HG02840 (cell line): ENCODE measurements around the gene BCL2L1.

Experiments
- ATAC-seq: cut with Tn5 transposase; IDR thresholded peaks from one replicate; pipeline ENCODE4 v1.9.1; 2021; ENCODE audit warnings: mild to moderate bottlenecking, moderate library complexity, moderate number of reproducible peaks; ENCODE audit not compliant: unreplicated experiment, low FRiP score

BCL2L1 gene

DNA sequence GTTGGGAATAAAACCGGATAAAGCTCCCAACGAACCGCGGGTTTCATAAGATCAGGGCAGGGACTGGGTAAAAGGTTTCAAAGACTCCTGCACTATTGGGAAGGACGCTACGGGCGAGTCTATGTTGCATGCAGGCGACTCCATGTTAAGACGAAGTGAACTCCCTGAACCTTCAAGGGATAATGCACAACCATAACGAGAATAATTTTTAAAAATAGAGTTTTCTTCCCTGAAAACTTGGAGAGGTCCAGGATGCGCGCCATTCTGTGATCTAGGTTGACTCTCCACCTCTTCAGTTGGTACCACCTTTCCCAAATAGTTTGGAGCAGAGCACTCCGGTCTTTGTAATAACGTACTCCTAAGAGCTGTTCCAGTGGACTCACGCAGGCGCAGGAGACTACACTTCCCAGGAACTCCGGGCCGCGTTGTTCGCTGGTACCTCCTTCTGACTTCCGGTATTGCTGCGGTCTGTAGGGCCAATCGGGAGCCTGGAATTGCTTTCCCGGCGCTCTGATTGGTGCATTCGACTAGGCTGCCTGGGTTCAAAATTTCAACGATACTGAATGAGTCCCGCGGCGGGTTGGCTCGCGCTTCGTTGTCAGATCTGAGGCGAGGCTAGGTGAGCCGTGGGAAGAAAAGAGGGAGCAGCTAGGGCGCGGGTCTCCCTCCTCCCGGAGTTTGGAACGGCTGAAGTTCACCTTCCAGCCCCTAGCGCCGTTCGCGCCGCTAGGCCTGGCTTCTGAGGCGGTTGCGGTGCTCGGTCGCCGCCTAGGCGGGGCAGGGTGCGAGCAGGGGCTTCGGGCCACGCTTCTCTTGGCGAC is 16.3 kb upstream of the BCL2L1 start, which contains the start of gene TPX2:
Gene TPX2 (plus strand): TSS at position 562 of the 821 bp plus-strand sequence. CDS start 18,187 bp downstream, outside the sequence.
- ATAC-seq = peak; percentile 94

DNA sequence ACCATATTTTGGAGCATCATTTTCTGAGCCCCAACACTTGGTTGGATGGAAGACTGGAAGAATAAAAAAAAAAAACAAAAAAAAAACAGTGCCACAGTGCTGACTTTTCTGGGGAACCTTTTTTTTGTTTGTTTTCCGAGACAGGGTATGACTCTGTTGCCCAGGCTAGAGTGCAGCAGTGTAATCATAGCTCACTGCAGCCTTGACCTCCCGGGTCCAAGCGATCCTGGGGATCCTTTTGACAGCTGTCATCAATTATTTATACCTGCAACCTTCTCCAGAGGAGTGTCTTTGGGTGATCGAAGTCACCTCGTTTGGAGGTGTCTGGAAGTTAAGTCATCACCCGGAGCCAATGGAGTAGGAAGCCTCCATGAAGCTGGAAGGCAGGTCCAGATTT is 8.7 kb upstream of the BCL2L1 start:
- ATAC-seq = no peak

DNA sequence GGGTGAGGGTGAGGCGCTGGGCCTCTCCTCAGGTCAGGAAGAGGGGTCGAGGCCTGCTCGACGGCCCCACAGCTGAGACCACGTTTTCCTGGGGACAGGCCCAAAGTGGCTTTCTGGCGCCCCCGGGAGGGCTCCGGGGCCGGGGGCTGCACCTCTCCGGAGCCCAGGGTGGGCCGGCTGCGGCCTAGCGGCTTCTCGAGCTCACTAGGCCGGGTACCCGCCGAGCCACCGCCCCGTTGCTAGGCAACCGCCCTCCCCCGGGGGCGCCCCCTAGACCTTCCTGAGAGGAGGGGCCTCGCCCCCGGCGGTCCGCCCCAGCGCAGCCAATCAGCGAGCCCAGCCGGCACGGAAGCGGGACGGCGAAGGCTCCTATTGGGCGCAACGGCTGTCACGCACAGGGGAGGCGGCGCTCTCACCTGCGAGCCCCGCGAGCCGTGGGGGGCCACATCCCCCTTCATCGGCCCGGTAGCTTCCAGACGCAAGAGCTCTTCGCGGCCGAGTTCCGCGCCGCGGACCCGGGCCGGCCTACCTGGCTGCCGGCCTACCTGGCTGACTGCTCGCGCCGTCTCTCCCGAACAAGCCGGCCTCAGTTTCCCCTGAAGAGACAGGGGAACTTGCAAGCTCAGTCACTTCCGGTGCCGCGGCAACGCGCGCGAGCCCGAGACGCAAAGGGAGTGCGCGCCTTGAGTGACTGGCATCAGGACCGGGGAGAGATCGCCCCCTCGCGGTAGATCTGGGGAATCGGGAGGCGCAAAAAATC is 831 bp upstream of the BCL2L1 start:
- peak; percentile 85 for ATAC-seq

DNA sequence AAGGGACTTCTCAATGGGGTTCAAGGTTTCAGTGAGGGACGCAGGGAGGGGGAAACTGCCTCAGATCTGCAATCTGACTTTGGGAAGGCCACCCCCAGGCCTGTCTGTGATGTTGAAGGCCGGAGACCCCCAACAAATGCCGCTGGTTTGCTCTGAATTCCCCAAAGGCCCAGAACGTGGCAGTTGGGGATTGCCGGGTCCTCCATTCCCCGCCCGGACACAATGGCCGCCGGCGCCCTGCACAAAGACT is 326 bp upstream of the BCL2L1 start:
- ATAC-seq = no peak

DNA sequence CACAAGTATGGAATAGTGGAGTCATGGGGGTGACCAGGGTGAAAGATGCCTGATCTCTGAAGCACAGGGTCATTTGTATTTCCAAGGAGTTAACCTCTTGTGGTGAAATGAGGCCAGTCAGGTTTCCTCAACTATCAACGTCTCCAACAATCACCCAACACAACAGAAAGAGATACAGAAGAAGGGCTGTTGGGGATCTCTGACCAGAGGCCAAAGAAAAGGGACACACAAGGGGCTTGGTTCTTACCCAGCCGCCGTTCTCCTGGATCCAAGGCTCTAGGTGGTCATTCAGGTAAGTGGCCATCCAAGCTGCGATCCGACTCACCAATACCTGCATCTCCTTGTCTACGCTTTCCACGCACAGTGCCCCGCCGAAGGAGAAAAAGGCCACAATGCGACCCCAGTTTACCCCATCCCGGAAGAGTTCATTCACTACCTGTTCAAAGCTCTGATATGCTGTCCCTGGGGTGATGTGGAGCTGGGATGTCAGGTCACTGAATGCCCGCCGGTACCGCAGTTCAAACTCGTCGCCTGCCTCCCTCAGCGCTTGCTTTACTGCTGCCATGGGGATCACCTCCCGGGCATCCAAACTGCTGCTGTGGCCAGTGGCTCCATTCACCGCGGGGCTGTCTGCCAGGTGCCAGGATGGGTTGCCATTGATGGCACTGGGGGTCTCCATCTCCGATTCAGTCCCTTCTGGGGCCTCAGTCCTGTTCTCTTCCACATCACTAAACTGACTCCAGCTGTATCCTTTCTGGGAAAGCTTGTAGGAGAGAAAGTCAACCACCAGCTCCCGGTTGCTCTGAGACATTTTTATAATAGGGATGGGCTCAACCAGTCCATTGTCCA is 1.0 kb downstream of the BCL2L1 start:
- no peak for ATAC-seq

DNA sequence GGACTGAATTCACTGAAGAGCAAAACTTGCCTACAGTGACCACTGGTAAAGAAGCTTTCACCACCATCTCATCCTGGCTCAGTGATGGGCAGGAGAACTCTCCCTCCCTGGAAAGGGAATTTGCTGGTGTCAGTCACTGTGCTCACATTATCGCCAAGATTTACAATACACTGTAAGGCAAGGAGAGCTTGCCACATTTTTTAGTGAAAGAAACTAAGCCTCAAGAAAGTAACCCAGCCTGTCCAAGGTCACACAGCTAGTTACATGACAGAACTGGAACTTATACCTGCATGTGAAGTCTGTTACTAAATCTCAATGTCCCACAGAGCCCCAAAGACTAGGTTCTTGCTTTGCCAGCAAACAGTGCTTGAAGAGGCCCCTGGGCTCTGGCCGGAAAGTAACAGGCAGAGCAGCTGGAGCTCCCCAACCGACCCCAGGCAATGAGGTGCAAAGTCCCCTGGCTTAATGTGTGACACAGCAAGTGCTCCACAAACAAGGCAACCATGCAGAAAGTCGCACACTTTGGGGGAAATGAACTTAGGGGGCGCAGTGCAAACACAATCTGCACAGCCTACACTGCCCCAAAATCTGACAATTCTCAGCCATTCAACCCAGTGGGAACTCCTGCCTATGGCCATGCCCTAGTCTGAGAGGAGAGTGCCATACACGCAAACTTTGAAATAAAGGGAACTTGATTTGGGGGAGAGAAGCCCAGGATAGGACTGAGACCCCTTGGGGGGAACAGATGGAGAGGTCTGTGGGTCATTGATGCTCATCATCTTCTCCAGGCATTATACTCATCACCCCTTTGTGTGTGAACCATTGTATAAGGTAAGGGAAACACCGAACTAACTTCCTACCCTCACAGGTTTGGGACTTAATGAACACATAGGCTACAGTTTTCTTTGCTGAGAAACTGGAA is 1.9 kb downstream of the BCL2L1 start:
- ATAC-seq = no peak

DNA sequence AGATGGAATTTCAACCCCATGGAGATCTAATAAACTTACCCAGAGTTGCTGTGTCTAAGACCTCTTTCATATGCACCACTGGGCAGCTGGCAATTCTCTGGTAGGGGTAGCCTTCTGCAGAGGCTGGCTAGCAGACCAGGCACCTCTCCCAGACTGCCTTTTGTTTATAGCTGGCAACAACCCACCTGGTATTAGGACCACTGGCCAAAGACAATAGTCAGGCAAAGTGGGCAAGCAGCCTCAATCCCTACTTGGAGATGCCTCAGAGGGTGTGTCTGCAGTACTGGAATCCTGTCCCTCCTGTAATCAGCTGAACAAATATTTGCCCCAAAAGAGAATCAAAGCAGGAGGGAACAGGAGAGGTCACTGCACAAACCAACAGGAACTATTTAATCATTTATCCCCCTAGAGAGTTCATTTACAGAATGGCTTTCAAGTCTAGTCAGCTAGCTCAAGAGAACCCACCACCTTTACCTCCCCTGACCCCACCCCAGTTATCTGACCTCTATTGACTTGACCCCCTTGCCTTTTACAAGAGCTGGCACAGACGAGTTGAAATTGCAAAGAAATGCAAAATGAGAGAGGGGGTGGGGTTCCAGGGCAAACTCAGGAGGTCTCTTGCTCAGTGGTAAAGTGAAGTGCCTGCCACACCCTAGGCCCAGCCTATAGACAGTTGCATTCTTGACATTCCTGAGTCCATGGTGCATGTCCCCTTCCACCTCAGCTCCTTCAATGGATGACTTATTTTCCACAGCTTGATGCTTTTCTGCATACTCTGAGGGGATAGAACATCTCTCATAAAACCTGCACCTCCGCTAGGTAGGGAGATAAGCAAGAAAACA is 2.8 kb downstream of the BCL2L1 start:
- ATAC-seq = no peak

DNA sequence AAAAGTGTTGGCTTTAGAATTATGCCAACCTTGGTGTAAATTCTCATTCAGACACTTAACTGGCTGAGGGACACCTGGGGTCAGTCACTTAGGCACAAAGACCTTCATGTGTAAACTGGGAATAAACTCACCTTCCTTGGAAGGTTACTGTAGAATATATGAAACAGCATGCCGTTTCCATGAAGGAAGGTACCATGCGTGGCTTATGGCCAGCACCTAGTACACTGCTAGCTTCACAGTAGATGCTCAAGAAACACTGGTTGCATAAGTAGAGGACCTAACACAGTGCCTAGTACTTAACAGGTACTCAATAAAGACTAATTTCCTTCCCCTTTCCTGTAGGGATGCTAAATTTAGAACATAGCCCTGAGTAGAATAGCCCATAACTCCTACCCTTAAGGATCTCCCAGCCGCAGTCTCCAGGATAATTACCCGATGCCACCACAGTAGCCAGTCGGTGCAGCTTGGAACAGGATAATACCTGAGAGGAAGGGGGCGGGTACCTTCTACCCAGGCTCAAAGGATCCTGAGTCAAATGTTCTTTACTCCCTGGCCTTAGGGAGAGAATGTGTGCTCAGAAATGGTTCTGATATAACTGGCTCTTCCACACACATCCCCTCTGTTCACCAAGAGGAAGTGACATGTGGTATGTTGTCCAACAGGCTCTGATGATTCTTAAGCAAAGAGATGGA is 3.6 kb downstream of the BCL2L1 start:
- no peak for ATAC-seq

DNA sequence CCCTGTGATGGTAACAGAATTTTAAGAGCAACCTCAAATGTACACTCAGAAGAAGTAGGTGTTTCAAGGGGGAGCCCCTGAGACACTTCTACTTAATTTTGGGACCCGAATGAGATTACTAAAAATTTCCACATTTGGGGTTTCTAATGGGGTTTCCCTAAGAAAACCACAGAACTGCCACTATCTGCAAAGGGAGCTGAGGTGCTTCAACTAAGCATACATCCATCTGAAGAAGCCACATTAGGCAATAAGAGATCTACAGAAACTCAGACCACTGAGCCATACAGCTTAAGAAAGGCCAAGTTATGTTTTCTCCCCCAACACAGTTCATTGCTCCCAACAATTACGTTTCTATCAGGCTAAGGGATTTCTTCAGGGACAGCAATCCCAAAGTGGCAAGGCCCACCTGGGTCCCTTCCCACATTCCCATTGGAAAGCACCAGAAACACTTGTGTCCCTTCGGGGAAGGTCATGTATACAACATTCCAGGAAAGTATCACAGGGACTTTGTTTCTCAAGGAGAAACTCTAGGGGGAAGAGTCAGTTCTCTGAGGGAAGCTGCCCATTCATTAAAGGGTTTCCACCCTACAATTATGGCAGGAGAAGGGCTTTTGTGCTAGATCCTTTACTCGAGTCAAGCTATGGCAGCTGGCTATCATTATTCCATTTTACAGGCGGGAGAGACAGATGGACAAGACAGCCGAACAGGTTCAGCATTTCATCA is 5.0 kb downstream of the BCL2L1 start:
- peak; percentile 54 for ATAC-seq

DNA sequence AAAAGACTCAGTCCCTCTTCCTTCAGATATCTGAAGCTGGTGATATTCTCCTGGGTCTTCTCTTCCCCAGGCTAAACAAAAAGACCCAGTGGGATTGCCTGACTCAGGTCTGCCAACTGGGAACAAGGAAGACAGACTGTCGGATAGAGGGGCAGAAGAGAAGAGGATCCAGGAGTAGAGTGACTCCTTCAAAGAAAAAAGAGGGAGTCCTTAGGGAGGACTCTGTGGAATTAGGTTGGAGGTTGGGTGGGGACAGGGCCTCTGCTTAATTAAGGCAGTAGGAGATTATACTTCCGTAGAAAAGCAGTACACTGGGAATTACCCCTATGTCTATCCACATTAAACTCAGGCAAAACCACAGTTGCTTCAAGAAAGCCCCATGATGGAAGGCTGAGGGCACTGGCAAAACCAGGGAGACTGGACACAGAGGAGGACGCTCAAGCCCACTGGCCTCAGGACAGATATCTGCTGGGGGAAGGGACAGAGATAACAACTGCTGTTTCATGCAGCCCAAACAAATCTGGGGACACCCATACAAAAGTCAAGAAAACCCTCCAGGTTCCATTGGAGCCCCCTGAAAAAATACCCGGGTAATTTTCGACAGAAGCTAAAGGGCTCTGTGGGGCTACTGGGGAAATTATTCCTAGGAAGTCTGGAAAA is 5.7 kb downstream of the BCL2L1 start:
- ATAC-seq = no peak

DNA sequence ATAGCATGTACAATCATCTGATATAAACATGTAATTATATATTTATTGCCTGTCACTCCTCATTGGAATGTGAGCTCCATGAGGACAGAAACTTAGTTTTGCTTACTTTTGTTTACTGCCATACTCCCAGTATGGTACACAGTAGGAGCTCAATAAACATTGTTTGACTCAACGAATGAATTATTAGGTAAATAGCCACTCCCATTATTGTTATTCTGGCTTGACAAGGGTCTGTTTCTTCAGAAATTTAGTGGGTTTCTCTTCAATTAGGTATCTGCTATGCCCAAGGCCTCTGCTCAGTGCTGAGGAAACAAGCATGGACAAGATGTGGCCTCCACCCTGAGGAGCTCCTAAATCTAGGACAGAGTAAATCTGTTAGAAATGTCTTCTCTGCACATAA is 6.3 kb downstream of the BCL2L1 start:
- ATAC-seq = no peak

DNA sequence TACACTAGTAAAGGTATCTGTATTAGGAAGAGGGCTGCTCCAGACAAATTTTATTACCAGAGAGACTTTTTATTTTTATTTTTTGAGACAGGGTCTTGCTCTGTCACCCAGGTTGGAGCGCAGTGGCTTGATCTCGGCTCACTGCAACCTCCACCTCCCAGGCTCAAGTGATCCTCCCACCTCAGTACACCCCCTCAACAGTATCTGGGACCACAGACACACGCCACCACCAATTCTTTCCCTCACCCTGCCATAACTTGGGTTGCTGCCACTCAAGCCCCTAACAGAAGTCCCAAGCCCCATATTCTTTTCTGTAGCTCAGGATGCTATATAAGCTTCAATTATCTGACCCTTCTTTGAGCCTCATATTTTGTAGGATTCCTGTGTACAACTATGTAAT is 6.9 kb downstream of the BCL2L1 start:
- no peak for ATAC-seq

DNA sequence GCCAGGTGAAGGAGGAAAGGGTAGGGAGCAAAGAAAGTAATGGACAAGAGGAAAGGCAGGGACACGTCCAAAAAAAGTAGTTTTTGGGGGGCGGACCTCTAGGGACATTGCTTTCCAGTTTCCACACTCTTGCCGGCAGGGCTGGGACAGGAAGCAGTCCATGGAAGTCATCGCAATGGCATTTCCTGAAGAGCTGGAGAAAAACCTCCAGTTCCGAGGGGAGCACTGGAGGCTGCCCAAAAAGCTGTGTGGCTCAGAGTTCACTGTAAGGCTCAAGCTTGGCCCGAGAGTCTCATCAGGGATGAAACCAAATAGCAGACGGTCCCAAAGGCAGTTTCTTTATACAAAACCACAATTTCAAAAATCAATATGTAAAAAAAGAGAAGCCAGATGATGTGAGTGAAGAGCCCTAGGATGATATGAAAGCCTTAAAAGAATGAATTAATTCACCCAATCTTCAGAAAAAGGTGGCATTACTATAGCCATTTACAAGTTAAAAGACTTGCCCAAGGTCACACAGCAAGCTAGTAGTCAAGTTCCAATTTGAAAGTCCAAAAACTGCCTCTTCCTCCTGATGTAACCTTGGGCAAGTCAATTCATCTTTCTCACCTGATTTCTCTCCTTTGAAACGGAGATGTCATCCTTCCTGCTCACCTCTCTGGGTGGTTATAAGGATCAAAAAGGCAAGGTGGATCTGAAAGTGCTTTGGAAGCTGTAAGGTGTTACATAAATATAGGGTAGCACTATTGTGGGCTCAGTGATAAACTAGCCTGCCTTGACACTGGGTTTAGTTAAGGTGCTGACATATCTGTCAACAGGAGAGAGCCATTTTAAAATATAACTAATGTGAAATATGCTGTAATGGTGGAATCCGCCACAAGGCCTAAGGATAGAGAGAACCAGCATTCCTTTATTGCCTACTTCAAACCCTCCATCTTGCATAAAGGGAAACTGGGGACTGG is 9.1 kb downstream of the BCL2L1 start:
- no peak for ATAC-seq

DNA sequence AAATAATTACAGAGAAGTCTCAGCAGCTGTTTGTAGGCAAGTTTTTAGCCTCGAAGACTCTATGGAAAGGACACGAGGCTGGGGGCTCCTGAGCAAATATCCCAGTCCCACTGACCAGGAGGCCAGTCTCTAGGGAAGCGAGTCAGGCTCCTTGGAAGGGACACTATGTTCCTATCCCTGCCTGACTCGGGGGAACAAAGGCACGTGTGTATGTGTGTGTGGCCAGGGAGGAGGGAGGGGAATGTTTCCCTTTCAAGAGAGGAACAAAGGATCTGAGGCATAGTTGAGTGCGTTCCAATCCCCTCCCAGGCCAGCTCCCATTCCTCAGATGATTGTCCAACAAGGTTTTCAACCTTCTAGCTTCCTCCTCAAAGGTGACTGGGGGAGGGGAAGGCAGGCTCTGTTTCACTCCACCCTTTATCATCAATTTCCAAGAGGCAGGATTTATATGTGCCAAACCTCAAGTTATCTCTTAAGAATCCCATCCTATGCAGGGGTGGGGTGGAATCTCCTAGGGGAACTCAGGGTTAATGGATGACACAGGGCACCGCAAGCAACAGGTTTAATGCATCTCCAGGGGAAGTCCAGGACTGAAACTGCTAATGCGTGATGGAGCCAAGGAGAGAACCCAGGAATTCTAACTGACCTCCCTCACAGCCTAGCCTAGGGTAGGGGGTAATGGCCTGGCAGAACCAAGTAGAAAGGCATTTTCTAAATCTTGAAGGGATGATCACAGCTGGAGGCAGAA is 9.9 kb downstream of the BCL2L1 start:
- no peak for ATAC-seq

DNA sequence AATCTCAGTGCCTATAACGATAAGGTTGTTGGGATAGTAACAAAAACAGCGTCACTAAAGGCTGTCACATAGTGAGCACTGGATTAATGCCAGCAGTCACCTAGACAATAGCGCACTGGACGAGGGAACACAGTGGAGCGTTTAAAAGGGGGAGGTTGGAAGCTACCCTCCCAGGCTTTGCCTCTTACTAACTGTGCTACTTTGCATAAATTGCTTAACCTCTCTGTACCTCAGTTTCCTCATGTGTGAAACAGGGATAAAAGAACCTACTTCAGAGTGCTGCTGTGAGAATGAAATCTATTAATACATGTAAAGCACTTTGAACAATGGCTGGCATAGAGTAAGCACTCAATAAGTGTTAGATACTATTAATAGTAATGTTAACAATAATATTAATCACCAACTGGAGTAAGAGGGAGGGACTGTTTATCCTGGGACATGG is 10.5 kb downstream of the BCL2L1 start:
- no peak for ATAC-seq
